Breast epithelium (tissue), 3 donors: ENCODE measurements around the gene ITIH5.

ENCODE experiments used
- CTCF ChIP-seq, 3 donors: fragments of 450-650 bp; IDR thresholded peaks; one replicate each; pipeline ENCODE4 v1.5.1; 2016 to 2017; ENCODE audit warnings: antibody characterized with exemption in 3 of 3, mild to moderate bottlenecking in 3 of 3, moderate library complexity in 3 of 3
- POLR2A ChIP-seq: fragments of 450-650 bp; IDR thresholded peaks from one replicate; pipeline ENCODE4 v1.6.1; 2016; ENCODE audit warnings: antibody characterized with exemption, mild to moderate bottlenecking, moderate library complexity
- POLR2AphosphoS5 ChIP-seq, 3 donors: sonication (generic); formaldehyde crosslinking; IDR thresholded peaks; one replicate each; pipeline ENCODE4 v1.6.1; 2017; ENCODE audit warnings: antibody characterized with exemption in 3 of 3

GRCh38 chr10:7703140-7703539 lies 36.4 kb upstream of the ITIH5 start, which contains the start of gene ITIH2:
- no peak for TF ChIP-seq CTCF (IDR thresholded peaks at IDR 0.05)
- no peak for TF ChIP-seq POLR2AphosphoS5 (IDR thresholded peaks at IDR 0.05)
- TF ChIP-seq POLR2A = no peak
